Astrocyte (in vitro differentiated cells and primary cell): ENCODE data around the gene MIR17HG. TPM values are rescaled to one million over a fixed set of nuclear protein-coding genes. Genes with fewer than 3 reads are reported as not detected.

ENCODE experiments used
- DNase-seq: peaks from one replicate; pipeline ENCODE4 v3.0.0-alpha.2; 2010; ENCODE audit warnings: low read depth
- FAIRE-seq: peaks from 2 replicates; lab custom pipeline; 2011; peaks lifted over from hg19 to GRCh38; lab: Jason Lieb, UNC
- H2AFZ ChIP-seq: 2 replicates; pipeline ENCODE4 v1.6.0; 2012; ENCODE audit warnings: low read depth, low read length, inconsistent platforms
- H3K27ac ChIP-seq: 2 replicates; pipeline ENCODE4 v1.5.1; 2011; ENCODE audit warnings: low read depth, low read length, inconsistent platforms
- H3K27me3 ChIP-seq: 2 replicates; pipeline ENCODE4 v1.6.0; 2011; ENCODE audit warnings: low read length, inconsistent platforms; ENCODE audit not compliant: insufficient read depth
- H3K36me3 ChIP-seq: 2 replicates; pipeline ENCODE4 v1.5.1; 2011; ENCODE audit warnings: low read length, inconsistent platforms; ENCODE audit not compliant: insufficient read depth
- H3K4me1 ChIP-seq: 2 replicates; pipeline ENCODE4 v1.5.1; 2011; ENCODE audit warnings: low read length, inconsistent platforms; ENCODE audit not compliant: insufficient read depth
- H3K4me2 ChIP-seq: 2 replicates; pipeline ENCODE4 v1.6.0; 2012; ENCODE audit warnings: low read length, inconsistent platforms
- H3K4me3 ChIP-seq: 2 replicates; pipeline ENCODE4 v1.5.1; 2011; ENCODE audit warnings: low read depth, mild to moderate bottlenecking, low read length, inconsistent platforms; ENCODE audit not compliant: insufficient read depth
- H3K79me2 ChIP-seq: 2 replicates; pipeline ENCODE4 v1.6.0; 2012; ENCODE audit warnings: mild to moderate bottlenecking, low read length, inconsistent platforms; ENCODE audit not compliant: insufficient read depth
- H3K9ac ChIP-seq: 2 replicates; pipeline ENCODE4 v1.6.0; 2012; ENCODE audit warnings: mild to moderate bottlenecking, low read length, inconsistent platforms
- H3K9me3 ChIP-seq: 2 replicates; pipeline ENCODE4 v1.5.1; 2012; ENCODE audit warnings: low read depth, mild to moderate bottlenecking, low read length, inconsistent platforms; ENCODE audit not compliant: insufficient read depth
- H4K20me1 ChIP-seq: 2 replicates; pipeline ENCODE4 v1.6.0; 2012; ENCODE audit warnings: low read length, inconsistent platforms; ENCODE audit not compliant: insufficient read depth
- H3K27ac Mint-ChIP-seq: one replicate; pipeline ENCODE4 v1.8.0; 2021; ENCODE audit warnings: mild to moderate bottlenecking, mixed read lengths; ENCODE audit not compliant: unreplicated experiment
- H3K27me3 Mint-ChIP-seq: one replicate; pipeline ENCODE4 v1.8.0; 2021; ENCODE audit warnings: low read depth, mixed read lengths; ENCODE audit not compliant: unreplicated experiment
- H3K36me3 Mint-ChIP-seq: one replicate; pipeline ENCODE4 v1.8.0; 2021; ENCODE audit warnings: low read depth, mixed read lengths; ENCODE audit not compliant: unreplicated experiment
- H3K4me1 Mint-ChIP-seq: one replicate; pipeline ENCODE4 v1.8.0; 2021; ENCODE audit warnings: low read depth, mixed read lengths; ENCODE audit not compliant: unreplicated experiment
- H3K4me3 Mint-ChIP-seq: one replicate; pipeline ENCODE4 v1.8.0; 2021; ENCODE audit warnings: mild to moderate bottlenecking, moderate library complexity, mixed read lengths; ENCODE audit not compliant: unreplicated experiment
- H3K9me3 Mint-ChIP-seq: one replicate; pipeline ENCODE4 v1.8.0; 2021; ENCODE audit warnings: mild to moderate bottlenecking, mixed read lengths; ENCODE audit not compliant: unreplicated experiment
- EZH2 ChIP-seq: IDR thresholded peaks from 2 replicates; pipeline ENCODE4 v1.6.1; 2012; ENCODE audit warnings: mild to moderate bottlenecking, low read length, inconsistent platforms; ENCODE audit not compliant: insufficient read depth
- total RNA-seq: library from RNA; stranded (reverse); gene quantifications from 2 replicates; pipeline ENCODE4 v1.2.1, GENCODE V29; 2021
- TF ChIP-seq, protein P1 (sequence below): IDR thresholded peaks from 2 replicates; pipeline ENCODE4 v1.5.1; 2011; ENCODE audit warnings: low read depth, mild to moderate bottlenecking, inconsistent platforms, low read length, moderate library complexity; ENCODE audit not compliant: insufficient read depth

MIR17HG gene
- total RNA-seq, 1 donor from 2014 or later: 6.3 TPM

DNA sequence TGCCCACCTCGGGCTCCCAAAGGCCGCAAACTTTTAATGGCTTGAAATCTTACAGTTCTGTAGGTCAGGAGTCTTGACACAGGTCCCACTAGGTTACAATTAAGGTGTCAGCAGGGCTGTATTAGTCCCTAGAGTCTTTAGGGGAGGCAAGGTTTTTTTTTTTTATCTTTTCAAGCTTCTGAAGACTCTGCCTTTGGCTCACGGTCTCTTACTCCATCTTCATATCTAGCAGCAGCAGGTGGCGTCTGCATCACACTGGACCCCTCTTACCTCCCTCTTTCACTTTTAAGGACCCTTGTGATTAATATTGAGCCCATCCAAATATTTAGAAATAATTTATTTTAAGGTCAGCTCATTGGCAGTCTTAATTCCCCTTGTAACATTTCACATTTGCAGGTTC is 11.6 kb downstream of the MIR17HG start:
- no peaks in the 10 kb centered on the region for H3K9me3 ChIP-seq
- H3K27ac Mint-ChIP-seq: no peak overlapping the region
- FAIRE-seq (no peak), DNase-seq (no peak)
- no peaks in the 10 kb centered on the region for H3K27me3 ChIP-seq
- H3K36me3 ChIP-seq: peaks cover 34% of the 10 kb centered on the region
- no peaks in the 10 kb centered on the region for H3K36me3 Mint-ChIP-seq
- no peaks in the 10 kb centered on the region for H3K4me1 ChIP-seq
- no peak overlapping the region for H3K9ac ChIP-seq
- TF ChIP-seq, protein P1, sequence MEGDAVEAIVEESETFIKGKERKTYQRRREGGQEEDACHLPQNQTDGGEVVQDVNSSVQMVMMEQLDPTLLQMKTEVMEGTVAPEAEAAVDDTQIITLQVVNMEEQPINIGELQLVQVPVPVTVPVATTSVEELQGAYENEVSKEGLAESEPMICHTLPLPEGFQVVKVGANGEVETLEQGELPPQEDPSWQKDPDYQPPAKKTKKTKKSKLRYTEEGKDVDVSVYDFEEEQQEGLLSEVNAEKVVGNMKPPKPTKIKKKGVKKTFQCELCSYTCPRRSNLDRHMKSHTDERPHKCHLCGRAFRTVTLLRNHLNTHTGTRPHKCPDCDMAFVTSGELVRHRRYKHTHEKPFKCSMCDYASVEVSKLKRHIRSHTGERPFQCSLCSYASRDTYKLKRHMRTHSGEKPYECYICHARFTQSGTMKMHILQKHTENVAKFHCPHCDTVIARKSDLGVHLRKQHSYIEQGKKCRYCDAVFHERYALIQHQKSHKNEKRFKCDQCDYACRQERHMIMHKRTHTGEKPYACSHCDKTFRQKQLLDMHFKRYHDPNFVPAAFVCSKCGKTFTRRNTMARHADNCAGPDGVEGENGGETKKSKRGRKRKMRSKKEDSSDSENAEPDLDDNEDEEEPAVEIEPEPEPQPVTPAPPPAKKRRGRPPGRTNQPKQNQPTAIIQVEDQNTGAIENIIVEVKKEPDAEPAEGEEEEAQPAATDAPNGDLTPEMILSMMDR: no peak
- no peak for TF ChIP-seq EZH2
- no peaks in the 10 kb centered on the region for H3K27me3 Mint-ChIP-seq
- H3K9me3 Mint-ChIP-seq: no peaks in the 10 kb centered on the region
- H2AFZ ChIP-seq: no peak overlapping the region
- peaks cover 4% of the 10 kb centered on the region for H3K4me1 Mint-ChIP-seq
- H3K4me3 ChIP-seq: no peak overlapping the region
- H3K4me3 Mint-ChIP-seq: no peak overlapping the region
- no peak overlapping the region for H3K27ac ChIP-seq
- peaks cover 39% of the 10 kb centered on the region for H4K20me1 ChIP-seq
- H3K4me2 ChIP-seq: no peak overlapping the region
- peaks cover 3% of the 10 kb centered on the region for H3K79me2 ChIP-seq

DNA sequence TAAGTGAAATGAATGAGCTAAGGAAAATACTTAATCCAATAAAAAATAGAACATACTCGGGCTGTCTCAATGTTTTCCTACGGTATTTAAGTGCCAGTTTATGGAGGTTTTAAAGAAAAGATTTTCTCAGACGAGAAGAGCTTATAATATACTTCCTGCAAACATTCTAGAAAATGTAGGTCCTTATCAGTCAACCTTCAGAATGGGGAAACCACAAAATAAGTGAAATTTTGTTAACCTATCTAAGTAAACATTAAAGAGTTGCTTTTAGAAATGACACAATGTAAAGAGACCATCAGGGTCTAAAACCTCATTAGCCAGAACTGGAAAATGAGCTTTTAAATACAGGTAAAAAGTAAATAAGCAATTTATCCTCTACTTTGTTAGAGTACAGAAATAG is 12.1 kb downstream of the MIR17HG start:
- Mint-ChIP-seq H3K27ac (no peak overlapping the region), H3K27me3 (no peaks in the 10 kb centered on the region), H3K4me1 (peaks cover 4% of the 10 kb centered on the region), H3K9me3 (no peaks in the 10 kb centered on the region), H3K36me3 (no peaks in the 10 kb centered on the region), H3K4me3 (no peak overlapping the region)
- Histone ChIP-seq H3K9me3 (no peaks in the 10 kb centered on the region), H3K4me1 (no peaks in the 10 kb centered on the region), H3K4me2 (no peak overlapping the region), H3K4me3 (no peak overlapping the region), H4K20me1 (peaks cover 38% of the 10 kb centered on the region), H3K27me3 (no peaks in the 10 kb centered on the region), H3K36me3 (peaks cover 29% of the 10 kb centered on the region), H3K9ac (no peak overlapping the region), H3K79me2 (peaks cover under 1% of the 10 kb centered on the region), H3K27ac (no peak overlapping the region), H2AFZ (no peak overlapping the region)
- DNase-seq (no peak), FAIRE-seq (no peak)
- TF ChIP-seq, protein P1: no peak
- no peak for TF ChIP-seq EZH2

DNA sequence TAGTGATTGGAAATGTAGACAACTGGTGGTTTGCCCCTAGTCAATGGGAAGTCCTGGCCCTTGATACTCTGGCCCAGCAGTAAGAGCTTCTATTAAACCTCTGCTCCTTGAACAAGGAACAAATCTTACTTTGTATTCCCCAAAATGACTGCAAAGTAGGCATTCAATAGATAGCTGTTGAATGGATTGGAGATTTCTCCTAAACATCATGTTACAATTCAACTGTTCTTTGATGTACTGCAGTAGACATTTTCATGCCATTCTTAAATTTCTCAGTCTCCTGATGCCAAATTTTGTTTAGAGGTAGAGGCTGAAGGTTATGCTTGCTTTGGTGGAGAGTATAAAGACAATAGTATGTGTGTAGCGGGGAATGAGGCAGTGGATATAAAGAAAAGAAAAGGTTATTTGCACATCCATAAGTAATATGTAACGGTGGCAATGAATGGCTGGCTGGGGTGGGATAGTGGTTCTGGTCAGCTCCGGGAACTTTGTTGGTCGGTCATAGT is 12.8 kb downstream of the MIR17HG start:
- no peaks in the 10 kb centered on the region for H3K27me3 ChIP-seq
- H3K36me3 ChIP-seq: peaks cover 22% of the 10 kb centered on the region
- no peak for DNase-seq
- H3K4me1 Mint-ChIP-seq: no peaks in the 10 kb centered on the region
- no peak overlapping the region for H3K4me3 Mint-ChIP-seq
- no peaks in the 10 kb centered on the region for H3K79me2 ChIP-seq
- no peak overlapping the region for H3K4me3 ChIP-seq
- TF ChIP-seq EZH2: no peak
- TF ChIP-seq, protein P1: no peak
- no peak overlapping the region for H3K27ac Mint-ChIP-seq
- FAIRE-seq: no peak
- H3K9me3 Mint-ChIP-seq: no peaks in the 10 kb centered on the region
- H3K9ac ChIP-seq: no peak overlapping the region
- H3K27ac ChIP-seq: no peak overlapping the region
- H3K4me1 ChIP-seq: no peaks in the 10 kb centered on the region
- no peak overlapping the region for H2AFZ ChIP-seq
- no peak overlapping the region for H3K4me2 ChIP-seq
- H4K20me1 ChIP-seq: peaks cover 31% of the 10 kb centered on the region
- H3K36me3 Mint-ChIP-seq: no peaks in the 10 kb centered on the region
- H3K27me3 Mint-ChIP-seq: no peaks in the 10 kb centered on the region
- H3K9me3 ChIP-seq: no peaks in the 10 kb centered on the region
